Measurements from ENCODE around the gene ZCCHC14. TPM values are rescaled to one million over a fixed set of nuclear protein-coding genes. Genes with fewer than 3 reads are reported as not detected.

Gene ZCCHC14
- polyA plus RNA-seq, 1 experiment = 2.7 TPM

DNA sequence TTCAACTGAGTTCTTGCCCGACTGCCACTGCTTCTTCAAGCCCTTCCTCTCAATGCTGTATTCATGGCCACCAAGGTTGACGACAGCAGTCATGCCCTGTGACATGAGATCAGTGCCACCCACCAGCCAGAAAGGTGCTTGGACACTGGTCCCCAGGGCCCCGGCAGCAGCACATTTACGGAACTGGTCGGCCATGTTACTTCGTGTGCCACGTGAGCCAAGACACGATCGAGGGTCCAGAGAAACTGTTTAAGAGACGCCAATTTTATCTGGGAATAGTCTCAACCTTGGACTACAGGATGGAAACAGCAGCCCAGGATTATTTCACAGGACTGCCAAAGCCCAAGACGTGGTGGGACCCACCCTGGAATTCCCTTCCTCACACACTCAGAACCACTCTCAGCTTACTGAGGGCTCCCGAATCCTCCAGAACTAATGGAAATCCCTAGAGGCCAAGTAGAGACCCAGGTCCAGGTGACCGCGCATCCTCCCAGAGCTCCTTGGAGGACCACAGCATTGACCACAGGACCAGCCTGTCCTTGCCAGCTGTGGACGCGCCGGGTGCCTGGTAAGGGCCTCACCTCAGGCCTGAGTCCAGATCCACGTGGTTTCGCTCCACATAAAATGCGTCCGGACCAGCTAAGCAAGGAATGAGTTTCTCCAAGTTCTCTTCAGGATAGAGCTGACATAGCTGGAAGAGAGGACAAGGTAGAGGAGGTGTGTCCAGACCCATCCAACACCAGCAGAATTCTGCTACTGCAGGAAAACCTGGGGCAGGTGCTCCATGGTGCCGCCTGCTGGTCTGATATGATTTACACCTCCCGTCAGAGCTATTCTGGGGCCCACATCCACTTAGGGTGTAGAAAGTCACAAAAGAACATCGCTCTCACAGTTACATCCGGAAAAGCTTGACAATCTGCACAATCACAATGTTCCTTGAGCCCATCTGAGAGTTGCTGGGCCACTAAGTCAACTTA lies 72.5 kb downstream of the ZCCHC14 start:
- CTCF ChIA-PET = interaction anchor here (0.8 to 4.3 kb wide), 4 partner anchors 9 to 216 kb away, joined by 3 to 12 read pairs (median 4); no protein-coding TSS in a partner anchor
- Histone ChIP-seq H3K4me3 (ENCODE audit: low read depth, low read length) (no peak overlapping the region), H3K27me3 (ENCODE audit: control insufficient read depth, insufficient read depth, low read length) (no peaks in the 10 kb centered on the region), H3K36me3 (ENCODE audit: control insufficient read depth, insufficient read depth, low read length) (peaks cover 10% of the 10 kb centered on the region)
- TF ChIP-seq, protein P1, sequence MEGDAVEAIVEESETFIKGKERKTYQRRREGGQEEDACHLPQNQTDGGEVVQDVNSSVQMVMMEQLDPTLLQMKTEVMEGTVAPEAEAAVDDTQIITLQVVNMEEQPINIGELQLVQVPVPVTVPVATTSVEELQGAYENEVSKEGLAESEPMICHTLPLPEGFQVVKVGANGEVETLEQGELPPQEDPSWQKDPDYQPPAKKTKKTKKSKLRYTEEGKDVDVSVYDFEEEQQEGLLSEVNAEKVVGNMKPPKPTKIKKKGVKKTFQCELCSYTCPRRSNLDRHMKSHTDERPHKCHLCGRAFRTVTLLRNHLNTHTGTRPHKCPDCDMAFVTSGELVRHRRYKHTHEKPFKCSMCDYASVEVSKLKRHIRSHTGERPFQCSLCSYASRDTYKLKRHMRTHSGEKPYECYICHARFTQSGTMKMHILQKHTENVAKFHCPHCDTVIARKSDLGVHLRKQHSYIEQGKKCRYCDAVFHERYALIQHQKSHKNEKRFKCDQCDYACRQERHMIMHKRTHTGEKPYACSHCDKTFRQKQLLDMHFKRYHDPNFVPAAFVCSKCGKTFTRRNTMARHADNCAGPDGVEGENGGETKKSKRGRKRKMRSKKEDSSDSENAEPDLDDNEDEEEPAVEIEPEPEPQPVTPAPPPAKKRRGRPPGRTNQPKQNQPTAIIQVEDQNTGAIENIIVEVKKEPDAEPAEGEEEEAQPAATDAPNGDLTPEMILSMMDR (IDR thresholded peaks at IDR 0.05; ENCODE audit: insufficient read depth, low read depth, low read length) = no peak
- no peak for DNase-seq (ENCODE audit: low read depth)
- POLR2A ChIA-PET = no interaction called here

DNA sequence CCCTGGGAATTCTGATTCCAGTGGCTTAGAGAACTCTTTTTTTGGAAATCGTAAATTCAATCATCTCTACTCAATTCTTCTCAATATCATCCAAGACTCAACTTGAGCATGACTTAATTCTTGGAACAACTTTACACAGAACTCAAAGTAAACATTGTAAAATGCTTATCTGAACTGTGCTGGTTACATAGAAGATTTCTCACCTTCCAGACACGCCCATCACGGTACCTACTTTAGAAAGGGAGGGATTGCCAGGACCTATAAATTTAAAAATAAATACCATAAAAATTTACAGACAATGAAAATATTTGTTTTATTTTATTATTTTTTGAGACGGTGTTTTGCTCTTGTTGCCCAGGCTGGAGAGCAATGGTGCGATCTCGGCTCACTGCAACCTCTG lies 74.2 kb downstream of the ZCCHC14 start:
- POLR2A ChIA-PET = no interaction called here
- DNase-seq (ENCODE audit: low read depth) = no peak
- no peak overlapping the region for H3K4me3 ChIP-seq (ENCODE audit: low read depth, low read length)
- no peaks in the 10 kb centered on the region for H3K27me3 ChIP-seq (ENCODE audit: control insufficient read depth, insufficient read depth, low read length)
- TF ChIP-seq, protein P1 (IDR thresholded peaks at IDR 0.05; ENCODE audit: insufficient read depth, low read depth, low read length) = no peak
- CTCF ChIA-PET = interaction anchor here (1.7 to 4.3 kb wide), 2 partner anchors 34 to 218 kb away, joined by 3 to 12 read pairs; no protein-coding TSS in a partner anchor
- H3K36me3 ChIP-seq (ENCODE audit: control insufficient read depth, insufficient read depth, low read length) = peaks cover 10% of the 10 kb centered on the region

DNA sequence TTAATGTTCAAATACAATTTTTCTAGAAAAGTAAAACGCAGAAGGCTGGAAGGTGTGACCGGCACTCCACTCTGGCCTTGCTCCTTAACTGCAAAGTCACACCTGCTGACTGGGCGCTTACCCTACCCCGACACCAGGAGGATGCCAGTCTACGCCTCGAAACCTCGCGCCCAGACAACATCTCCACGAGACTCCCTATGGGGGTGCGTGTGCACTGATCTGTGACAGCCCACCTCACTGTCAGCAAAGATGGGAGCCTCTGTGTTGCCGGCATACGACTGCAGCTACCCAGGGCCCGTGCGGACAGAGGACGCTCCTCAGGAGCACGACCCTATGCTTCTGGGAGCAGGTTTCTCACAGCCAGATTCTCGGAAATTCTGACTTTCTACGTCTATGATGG lies 74.6 kb downstream of the ZCCHC14 start:
- ChIA-PET POLR2A (no interaction called here), CTCF (interaction anchor here (0.6 to 4.6 kb wide), 4 partner anchors 17 to 218 kb away, joined by 3 to 66 read pairs (median 4); no protein-coding TSS in a partner anchor)
- peaks cover 9% of the 10 kb centered on the region for H3K36me3 ChIP-seq (ENCODE audit: control insufficient read depth, insufficient read depth, low read length)
- no peak overlapping the region for H3K4me3 ChIP-seq (ENCODE audit: low read depth, low read length)
- no peak for DNase-seq (ENCODE audit: low read depth)
- TF ChIP-seq, protein P1 (IDR thresholded peaks at IDR 0.05; ENCODE audit: insufficient read depth, low read depth, low read length) = no peak
- H3K27me3 ChIP-seq (ENCODE audit: control insufficient read depth, insufficient read depth, low read length) = no peaks in the 10 kb centered on the region

DNA sequence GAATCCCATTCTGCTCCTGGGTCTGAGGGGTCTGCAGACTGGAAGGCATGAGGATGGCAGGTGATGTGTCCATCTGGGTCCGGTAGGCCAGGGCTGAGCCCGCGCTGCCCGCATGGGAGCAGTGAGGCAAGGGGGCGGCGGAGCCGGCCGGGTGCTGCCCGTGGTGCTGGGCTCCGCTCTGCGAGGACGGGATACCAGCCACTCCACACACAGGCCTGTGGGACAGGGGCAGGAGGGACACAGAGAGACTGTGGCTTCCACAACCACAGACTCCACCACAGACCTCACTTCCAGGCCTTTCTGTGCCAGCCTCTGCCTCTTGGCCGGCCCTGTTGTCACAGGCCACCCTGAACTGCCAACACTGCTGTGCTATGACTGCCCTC lies 75.3 kb downstream of the ZCCHC14 start:
- Histone ChIP-seq H3K36me3 (ENCODE audit: control insufficient read depth, insufficient read depth, low read length) (peaks cover 7% of the 10 kb centered on the region), H3K27me3 (ENCODE audit: control insufficient read depth, insufficient read depth, low read length) (no peaks in the 10 kb centered on the region), H3K4me3 (ENCODE audit: low read depth, low read length) (no peak overlapping the region)
- POLR2A ChIA-PET = no interaction called here
- TF ChIP-seq, protein P1 (IDR thresholded peaks at IDR 0.05; ENCODE audit: insufficient read depth, low read depth, low read length) = no peak
- CTCF ChIA-PET = interaction anchor here (0.6 to 4.6 kb wide), 23 partner anchors 10 to 352 kb away, joined by 3 to 66 read pairs (median 4); no protein-coding TSS in a partner anchor
- no peak for DNase-seq (ENCODE audit: low read depth)

DNA sequence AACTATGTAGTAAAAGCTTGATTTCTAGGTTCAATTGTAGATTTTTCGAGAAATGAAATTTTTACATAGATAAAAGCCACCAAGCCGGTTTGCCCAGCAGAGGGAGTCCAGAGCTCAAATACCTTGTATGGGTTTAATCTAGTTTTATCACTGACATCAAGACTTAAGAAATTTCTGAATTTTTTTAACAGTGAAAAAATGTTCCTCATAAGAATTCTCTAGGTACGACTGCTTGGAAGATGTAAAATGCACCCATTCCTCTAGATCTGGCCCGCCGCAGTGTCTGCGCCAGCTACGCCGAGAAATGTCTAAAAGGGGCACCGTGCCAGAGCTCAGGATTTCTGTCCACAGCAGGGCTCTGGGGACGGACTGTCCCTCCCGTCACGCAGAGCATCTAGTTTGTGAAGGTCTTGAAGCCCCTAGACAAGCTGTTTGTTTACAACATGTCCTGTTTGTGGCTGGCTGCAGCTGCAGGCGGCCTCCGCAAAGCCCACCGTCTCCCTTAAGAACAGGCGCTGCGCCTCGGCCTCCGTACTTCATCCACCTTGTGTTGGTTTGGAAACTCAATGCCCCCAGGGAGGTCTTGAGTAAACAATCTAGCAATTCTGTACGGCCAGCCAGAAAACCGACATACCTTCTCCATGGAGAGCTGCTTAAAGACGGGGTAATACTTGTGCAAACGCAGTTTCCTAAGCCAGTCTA lies 75.8 kb downstream of the ZCCHC14 start:
- Histone ChIP-seq H3K27me3 (ENCODE audit: control insufficient read depth, insufficient read depth, low read length) (no peaks in the 10 kb centered on the region), H3K36me3 (ENCODE audit: control insufficient read depth, insufficient read depth, low read length) (peaks cover 10% of the 10 kb centered on the region), H3K4me3 (ENCODE audit: low read depth, low read length) (no peak overlapping the region)
- CTCF ChIA-PET = interaction anchor here (0.6 to 4.6 kb wide), 29 partner anchors 9 to 362 kb away, joined by 3 to 66 read pairs (median 4); no protein-coding TSS in a partner anchor
- no peak for DNase-seq (ENCODE audit: low read depth)
- POLR2A ChIA-PET = no interaction called here
- TF ChIP-seq, protein P1 (IDR thresholded peaks at IDR 0.05; ENCODE audit: insufficient read depth, low read depth, low read length) = peak; percentile 75

Data from BJ (cell line).